IPS DF 6.9 (cell line): ENCODE results near the gene PLOD2.

Experiments
- DNase-seq: peaks from one replicate; pipeline ENCODE4 v3.0.0-alpha.2; 2013; ENCODE audit warnings: low read depth, low spot score
- H3K27ac ChIP-seq: one replicate; pipeline ENCODE4 v1.5.1; 2013; ENCODE audit warnings: low read length, control low read depth
- H3K27me3 ChIP-seq: 2 replicates; pipeline ENCODE4 v1.6.1; 2013; ENCODE audit warnings: mild to moderate bottlenecking, low read length; ENCODE audit not compliant: control insufficient read depth, insufficient read depth
- H3K36me3 ChIP-seq: 2 replicates; pipeline ENCODE4 v1.6.1; 2013; ENCODE audit warnings: low read length; ENCODE audit not compliant: control insufficient read depth, insufficient read depth
- H3K4me1 ChIP-seq: 2 replicates; pipeline ENCODE4 v1.6.1; 2013; ENCODE audit warnings: low read length; ENCODE audit not compliant: control insufficient read depth, insufficient read depth
- H3K4me3 ChIP-seq: 2 replicates; pipeline ENCODE4 v1.5.1; 2013; ENCODE audit warnings: mild to moderate bottlenecking, low read length
- H3K9me3 ChIP-seq: 2 replicates; pipeline ENCODE4 v1.6.1; 2013; ENCODE audit warnings: low read length, inconsistent platforms; ENCODE audit not compliant: control insufficient read depth, insufficient read depth
- WGBS: extraction: QIAGEN DNeasy Blood & Tissue Kit; methylation state at CpG from one replicate; pipeline ENCODE4 v1.1.7; 2013; ENCODE audit warnings: mixed read lengths, missing lambda C conversion rate; ENCODE audit not compliant: insufficient read length, insufficient coverage; 5-methylcytosine and 5-hydroxymethylcytosine counted together

PLOD2 gene

GRCh38 chr3:146187334-146187950 is 26.5 kb upstream of the PLOD2 start:
- Histone ChIP-seq H3K27ac (no peak overlapping the region), H3K27me3 (no peaks in the 10 kb centered on the region), H3K4me3 (no peak overlapping the region), H3K9me3 (no peaks in the 10 kb centered on the region), H3K36me3 (no peaks in the 10 kb centered on the region), H3K4me1 (no peaks in the 10 kb centered on the region)
- no peak for DNase-seq
- WGBS = no CpG with 5 or more reads among the region's 2 CpGs

- no CpG with 5 or more reads among the region's 2 CpGs for WGBS
- no peak for DNase-seq
- Histone ChIP-seq H3K36me3 (no peaks in the 10 kb centered on the region), H3K9me3 (no peaks in the 10 kb centered on the region), H3K4me1 (no peaks in the 10 kb centered on the region), H3K27me3 (no peaks in the 10 kb centered on the region), H3K27ac (no peak overlapping the region), H3K4me3 (no peak overlapping the region)
Observed at GRCh38 chr3:146184241-146185015, 23.4 kb upstream of the PLOD2 start.

DNA sequence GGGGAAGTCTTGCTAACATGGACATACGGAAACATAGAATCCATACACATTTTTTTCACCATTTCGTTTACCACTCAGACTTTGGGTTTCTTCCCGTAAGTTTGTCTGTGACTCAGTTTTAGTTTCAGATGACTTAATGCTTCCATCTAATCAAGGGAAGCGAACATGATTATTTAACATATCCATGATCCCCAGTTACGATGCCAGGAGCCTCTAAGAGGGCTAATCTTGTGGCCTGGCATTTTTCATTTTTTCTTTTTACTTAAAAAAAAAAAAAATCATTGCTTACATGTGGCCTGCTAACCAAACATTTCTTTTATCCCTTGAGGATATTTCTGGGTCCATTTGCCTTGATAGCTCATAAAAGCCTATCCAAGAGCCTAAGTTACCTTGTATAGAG is 20.2 kb upstream of the PLOD2 start:
- Histone ChIP-seq H3K4me1 (no peaks in the 10 kb centered on the region), H3K36me3 (no peaks in the 10 kb centered on the region), H3K27me3 (no peaks in the 10 kb centered on the region), H3K27ac (no peak overlapping the region), H3K9me3 (no peaks in the 10 kb centered on the region), H3K4me3 (no peak overlapping the region)
- DNase-seq = no peak
- WGBS = no CpG with 5 or more reads among the region's 5 CpGs

GRCh38 chr3:146180376-146180775 is 19.4 kb upstream of the PLOD2 start:
- Histone ChIP-seq H3K9me3 (no peaks in the 10 kb centered on the region), H3K27ac (no peak overlapping the region), H3K27me3 (no peaks in the 10 kb centered on the region), H3K4me3 (no peak overlapping the region), H3K36me3 (no peaks in the 10 kb centered on the region), H3K4me1 (no peaks in the 10 kb centered on the region)
- no CpG with 5 or more reads among the region's 6 CpGs for WGBS
- no peak for DNase-seq

DNA sequence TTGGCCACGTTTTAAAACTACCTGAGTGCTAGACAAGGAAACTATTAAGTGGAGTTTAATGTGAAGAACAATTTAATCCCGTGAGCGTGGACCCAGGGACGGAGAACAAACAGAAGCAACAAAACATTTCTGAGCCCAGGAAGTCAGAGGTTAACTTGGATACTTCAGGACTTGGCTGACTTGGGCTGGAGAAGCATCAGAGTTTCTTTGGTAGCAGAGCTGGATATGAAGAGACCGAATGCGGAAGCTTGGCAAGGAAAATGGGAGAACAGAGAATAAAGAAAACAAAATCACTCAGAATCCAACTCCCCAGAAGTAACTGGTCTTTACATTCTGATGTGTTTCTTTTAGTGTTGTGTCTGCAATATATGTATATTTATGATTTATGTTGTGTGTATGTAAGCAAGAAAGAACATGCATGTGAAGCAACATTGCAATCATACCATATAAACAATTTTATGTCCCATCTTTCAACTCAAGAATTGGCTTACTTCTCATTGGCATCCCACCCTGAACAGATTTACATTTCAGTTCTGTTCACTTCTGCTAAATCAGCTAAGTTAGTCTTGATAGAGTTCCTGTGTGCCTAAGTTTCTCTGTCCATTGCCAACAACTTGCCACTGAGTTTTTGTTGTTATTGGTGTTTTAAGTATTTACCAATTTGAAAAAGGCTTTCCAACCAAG is 17.2 kb upstream of the PLOD2 start:
- DNase-seq = no peak
- no peaks in the 10 kb centered on the region for H3K36me3 ChIP-seq
- H3K27ac ChIP-seq = no peak overlapping the region
- H3K4me3 ChIP-seq = no peak overlapping the region
- no CpG with 5 or more reads among the region's 6 CpGs for WGBS
- H3K4me1 ChIP-seq = no peaks in the 10 kb centered on the region
- no peaks in the 10 kb centered on the region for H3K9me3 ChIP-seq
- no peaks in the 10 kb centered on the region for H3K27me3 ChIP-seq

DNA sequence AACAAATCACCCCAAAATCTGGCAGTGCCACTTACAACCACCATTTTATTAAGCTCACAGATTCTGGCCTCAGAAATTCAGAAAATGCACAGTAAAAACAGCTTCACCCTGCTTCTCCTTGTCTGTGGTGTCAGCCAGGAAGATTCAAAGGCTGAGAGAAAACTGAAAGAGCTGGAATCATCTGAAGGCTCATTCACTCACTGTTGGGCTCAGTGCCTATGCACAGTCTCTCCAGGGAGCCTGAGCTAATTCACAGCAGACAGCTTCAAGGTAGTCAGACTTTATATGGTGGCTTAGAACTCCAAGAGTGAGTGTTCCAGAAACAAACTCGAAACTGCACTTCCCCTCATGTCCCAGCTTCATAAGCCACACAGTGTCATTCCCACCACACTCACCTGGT is 16.5 kb upstream of the PLOD2 start:
- Histone ChIP-seq H3K27me3 (no peaks in the 10 kb centered on the region), H3K36me3 (no peaks in the 10 kb centered on the region), H3K27ac (no peak overlapping the region), H3K4me1 (no peaks in the 10 kb centered on the region), H3K4me3 (no peak overlapping the region), H3K9me3 (no peaks in the 10 kb centered on the region)
- WGBS = no CpG with 5 or more reads among the region's 1 CpG
- DNase-seq = no peak

DNA sequence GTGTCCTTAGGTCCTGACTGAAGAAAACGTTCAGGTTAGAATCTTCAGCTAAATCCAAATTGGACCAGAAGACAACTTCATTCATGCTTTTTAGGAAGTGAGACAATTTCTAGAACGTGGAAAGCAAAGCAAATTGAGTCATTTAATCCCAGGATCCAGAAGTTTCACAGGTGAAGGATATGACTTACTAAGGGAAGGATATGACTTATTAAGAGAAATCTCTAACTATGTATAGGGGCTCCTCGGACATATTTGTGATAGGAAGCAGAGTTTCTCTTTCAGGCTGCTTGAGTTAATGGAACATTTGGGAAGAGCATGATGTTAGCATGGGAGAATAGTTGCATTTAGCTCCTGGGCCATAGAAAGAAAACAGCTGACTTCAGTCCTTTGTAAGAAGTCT is 16.1 kb upstream of the PLOD2 start:
- Histone ChIP-seq H3K4me3 (no peak overlapping the region), H3K4me1 (no peaks in the 10 kb centered on the region), H3K27me3 (no peaks in the 10 kb centered on the region), H3K27ac (no peak overlapping the region), H3K9me3 (no peaks in the 10 kb centered on the region), H3K36me3 (no peaks in the 10 kb centered on the region)
- WGBS = no CpG with 5 or more reads among the region's 3 CpGs
- no peak for DNase-seq

DNA sequence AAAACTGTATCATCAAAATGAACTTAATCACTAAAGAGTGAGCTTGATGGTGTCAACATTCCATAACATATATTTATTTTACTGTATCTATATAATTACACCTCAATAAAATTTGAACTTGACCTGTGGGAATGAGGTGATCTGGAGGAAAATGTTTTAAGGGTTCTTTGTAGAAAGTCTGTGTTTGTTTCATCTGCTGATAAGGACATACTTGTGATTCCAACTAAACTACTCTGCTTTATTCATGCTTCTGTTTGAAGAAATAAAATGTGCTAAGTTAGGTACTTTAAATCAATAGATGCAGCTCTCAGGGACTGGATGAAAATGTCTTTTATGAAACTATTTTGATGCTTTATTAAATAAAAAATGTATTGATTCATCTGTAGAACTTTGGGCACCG is 11.6 kb upstream of the PLOD2 start:
- H3K4me3 ChIP-seq = no peak overlapping the region
- H3K36me3 ChIP-seq = no peaks in the 10 kb centered on the region
- H3K27me3 ChIP-seq = no peaks in the 10 kb centered on the region
- DNase-seq = no peak
- no peaks in the 10 kb centered on the region for H3K9me3 ChIP-seq
- no peak overlapping the region for H3K27ac ChIP-seq
- H3K4me1 ChIP-seq = no peaks in the 10 kb centered on the region
- WGBS = no CpG with 5 or more reads among the region's 1 CpG

- WGBS = no CpG with 5 or more reads among the region's 1 CpG
- H3K4me3 ChIP-seq = no peak overlapping the region
- H3K27ac ChIP-seq = no peak overlapping the region
- no peaks in the 10 kb centered on the region for H3K36me3 ChIP-seq
- H3K4me1 ChIP-seq = no peaks in the 10 kb centered on the region
- DNase-seq = no peak
- no peaks in the 10 kb centered on the region for H3K9me3 ChIP-seq
- no peaks in the 10 kb centered on the region for H3K27me3 ChIP-seq
Observed at GRCh38 chr3:146170591-146170990, 9.6 kb upstream of the PLOD2 start.

- H3K4me1 ChIP-seq = no peaks in the 10 kb centered on the region
- no peak overlapping the region for H3K27ac ChIP-seq
- H3K36me3 ChIP-seq = no peaks in the 10 kb centered on the region
- no CpG with 5 or more reads among the region's 1 CpG for WGBS
- H3K9me3 ChIP-seq = no peaks in the 10 kb centered on the region
- no peaks in the 10 kb centered on the region for H3K27me3 ChIP-seq
- DNase-seq = no peak
- no peak overlapping the region for H3K4me3 ChIP-seq
Observed at GRCh38 chr3:146169891-146170290, 8.9 kb upstream of the PLOD2 start.
